ENCODE results near the gene HSPA6.
"Not testable (repeated sequence)": the region's sequence is repeated elsewhere in the genome, so short reads cannot be mapped to it uniquely, and the experiment has no call there.

DNA sequence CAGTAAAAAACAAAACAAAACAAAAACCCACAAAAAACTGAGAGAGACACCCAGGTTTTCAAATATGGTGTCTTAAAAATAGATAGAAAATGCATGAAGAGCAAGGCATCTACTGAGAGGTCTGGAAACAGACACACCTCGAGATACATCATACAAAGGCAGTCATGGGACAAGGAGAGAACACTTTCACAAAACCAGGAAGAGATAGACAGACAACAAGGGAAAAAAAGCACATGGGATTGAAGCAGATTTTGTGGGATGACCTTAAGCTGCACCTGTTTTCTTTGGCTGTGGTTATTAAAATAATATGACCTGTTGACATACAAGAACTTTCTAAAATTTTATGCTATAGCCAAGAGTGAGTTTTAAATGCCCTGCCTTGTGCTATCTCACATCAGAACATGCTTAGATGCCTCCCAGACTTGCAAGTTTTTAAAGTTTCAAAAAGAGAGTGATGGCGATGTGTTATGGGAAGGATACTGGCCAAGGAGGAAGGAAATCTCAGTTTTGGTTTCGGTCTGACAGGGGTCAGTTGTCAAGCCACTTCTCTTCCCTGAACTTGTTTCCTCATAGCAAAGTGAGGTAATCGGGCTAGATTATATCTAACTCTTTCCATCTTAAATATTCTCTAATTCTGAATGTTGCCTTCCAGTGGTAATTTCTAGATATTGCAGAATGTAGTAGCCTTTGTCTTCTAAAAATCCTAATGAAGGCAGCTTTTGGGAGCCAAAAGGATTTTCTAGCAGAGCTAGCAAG is 36.8 kb downstream of the HSPA6 start:
- not testable (repeated sequence) for TF ChIP-seq EZH2 (IDR thresholded peaks at IDR 0.05; ENCODE audit: borderline replicate concordance, insufficient read depth, low read length, poor library complexity, severe bottlenecking)
- TF ChIP-seq, protein P1, sequence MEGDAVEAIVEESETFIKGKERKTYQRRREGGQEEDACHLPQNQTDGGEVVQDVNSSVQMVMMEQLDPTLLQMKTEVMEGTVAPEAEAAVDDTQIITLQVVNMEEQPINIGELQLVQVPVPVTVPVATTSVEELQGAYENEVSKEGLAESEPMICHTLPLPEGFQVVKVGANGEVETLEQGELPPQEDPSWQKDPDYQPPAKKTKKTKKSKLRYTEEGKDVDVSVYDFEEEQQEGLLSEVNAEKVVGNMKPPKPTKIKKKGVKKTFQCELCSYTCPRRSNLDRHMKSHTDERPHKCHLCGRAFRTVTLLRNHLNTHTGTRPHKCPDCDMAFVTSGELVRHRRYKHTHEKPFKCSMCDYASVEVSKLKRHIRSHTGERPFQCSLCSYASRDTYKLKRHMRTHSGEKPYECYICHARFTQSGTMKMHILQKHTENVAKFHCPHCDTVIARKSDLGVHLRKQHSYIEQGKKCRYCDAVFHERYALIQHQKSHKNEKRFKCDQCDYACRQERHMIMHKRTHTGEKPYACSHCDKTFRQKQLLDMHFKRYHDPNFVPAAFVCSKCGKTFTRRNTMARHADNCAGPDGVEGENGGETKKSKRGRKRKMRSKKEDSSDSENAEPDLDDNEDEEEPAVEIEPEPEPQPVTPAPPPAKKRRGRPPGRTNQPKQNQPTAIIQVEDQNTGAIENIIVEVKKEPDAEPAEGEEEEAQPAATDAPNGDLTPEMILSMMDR (IDR thresholded peaks at IDR 0.05; ENCODE audit: poor library complexity, severe bottlenecking), result not testable (repeated sequence)

All from neural cell (in vitro differentiated cells).